HepG2 (cell line): ENCODE data around the gene TACC3. TPM values are rescaled to one million over a fixed set of nuclear protein-coding genes. Genes with fewer than 3 reads are reported as not detected.

Experiments used
- CENPT ChIP-seq: sonication (generic); formaldehyde crosslinking; IDR thresholded peaks from 2 replicates; pipeline ENCODE4 v1.8.0; 2022; ENCODE audit warnings: low read depth, mild to moderate bottlenecking, moderate library complexity, missing genetic modification reagents
- FOXC1 ChIP-seq: sonication (generic); formaldehyde crosslinking; IDR thresholded peaks from 2 replicates; pipeline ENCODE4 v1.8.0; 2022; ENCODE audit warnings: mild to moderate bottlenecking, missing genetic modification reagents, borderline replicate concordance
- HMG20B ChIP-seq: conservative IDR thresholded peaks from 2 replicates; pipeline ENCODE4 v1.6.1; 2016; ENCODE audit warnings: missing genetic modification reagents, missing compliant biosample characterization
- KLF13 ChIP-seq: sonication (generic); formaldehyde crosslinking; IDR thresholded peaks from 2 replicates; pipeline ENCODE4 v1.4.0; 2020; ENCODE audit warnings: mild to moderate bottlenecking, missing genetic modification reagents
- KLF16 ChIP-seq, 2 experiments: sonication (generic) in 1 of 2; formaldehyde crosslinking in 1 of 2; IDR thresholded peaks; 2 replicates each; pipeline versions ENCODE4 v1.6.1 to v1.8.0; 2016 to 2023; ENCODE audit warnings: missing genetic modification reagents in 2 of 2, missing compliant biosample characterization in 1 of 2
- MED1 ChIP-seq: sonication (generic); formaldehyde crosslinking; IDR thresholded peaks from 2 replicates; pipeline ENCODE4 v1.4.0; 2020; ENCODE audit warnings: missing genetic modification reagents
- MYC ChIP-seq: sonication (generic); formaldehyde crosslinking; IDR thresholded peaks from 2 replicates; pipeline ENCODE4 v1.9.0; 2021; ENCODE audit warnings: missing genetic modification reagents, borderline replicate concordance
- NR3C1 ChIP-seq: sonication (generic); formaldehyde crosslinking; IDR thresholded peaks from 2 replicates; pipeline ENCODE4 v1.4.0; 2020; ENCODE audit warnings: missing genetic modification reagents
- PCBP1 ChIP-seq: fragments of 200-400 bp; formaldehyde crosslinking; IDR thresholded peaks from 2 replicates; pipeline ENCODE4 v1.6.1; 2017; ENCODE audit warnings: mild to moderate bottlenecking, low read depth, low read length, borderline replicate concordance
- PHF21A ChIP-seq: sonication (generic); formaldehyde crosslinking; IDR thresholded peaks from 2 replicates; pipeline ENCODE4 v1.5.0; 2020; ENCODE audit warnings: mild to moderate bottlenecking, missing genetic modification reagents
- RBFOX2 ChIP-seq: fragments of 200-400 bp; formaldehyde crosslinking; IDR thresholded peaks from 2 replicates; pipeline ENCODE4 v1.6.1; 2017; ENCODE audit warnings: low read depth, mild to moderate bottlenecking, low read length
- ZBTB20 ChIP-seq: sonication (generic); formaldehyde crosslinking; IDR thresholded peaks from 2 replicates; pipeline ENCODE4 v1.8.1; 2023; ENCODE audit warnings: missing genetic modification reagents, low read depth, mild to moderate bottlenecking, borderline replicate concordance
- ZNF121 ChIP-seq: sonication (generic); formaldehyde crosslinking; IDR thresholded peaks from 2 replicates; pipeline ENCODE4 v1.5.0; 2020; ENCODE audit warnings: mild to moderate bottlenecking, missing genetic modification reagents
- ZNF253 ChIP-seq: sonication (generic); formaldehyde crosslinking; IDR thresholded peaks from 2 replicates; pipeline ENCODE4 v1.8.0; 2022; ENCODE audit warnings: mild to moderate bottlenecking, missing genetic modification reagents, borderline replicate concordance
- ZNF263 ChIP-seq: sonication (generic); formaldehyde crosslinking; IDR thresholded peaks from 2 replicates; pipeline ENCODE4 v1.4.0; 2020; ENCODE audit warnings: missing genetic modification reagents
- ZNF296 ChIP-seq: sonication (generic); formaldehyde crosslinking; conservative IDR thresholded peaks from 2 replicates; pipeline ENCODE4 v1.5.0; 2020; ENCODE audit warnings: mild to moderate bottlenecking, missing genetic modification reagents
- ZNF350 ChIP-seq: sonication (generic); formaldehyde crosslinking; IDR thresholded peaks from 2 replicates; pipeline ENCODE4 v1.4.0; 2020; ENCODE audit warnings: mild to moderate bottlenecking, low read depth, missing genetic modification reagents, borderline replicate concordance
- ZNF678 ChIP-seq: sonication (generic); formaldehyde crosslinking; IDR thresholded peaks from 2 replicates; pipeline ENCODE4 v1.4.0; 2020; ENCODE audit warnings: mild to moderate bottlenecking, missing genetic modification reagents
- polyA plus RNA-seq, 8 experiments: library from polyadenylated mRNA; depleted of rRNA in 3 of 8; stranded (reverse) in 7 of 8; unstranded in 1 of 8; fragments of >200 nt; fragmentation: Illumina TruSeq in 4 of 8; extraction: Trizol in 4 of 8; gene quantifications; 2 replicates each; pipeline versions ENCODE4 v1.2.1 to v1.2.3, GENCODE V29; 2011 to 2016; ENCODE audit warnings: low read depth in 4 of 8, missing spikeins in 1 of 8, mixed read lengths in 1 of 8; ENCODE audit not compliant: insufficient read depth in 1 of 8
- total RNA-seq, 5 experiments: library from RNA; depleted of rRNA; stranded (reverse); fragments of >200 nt; fragmentation: Illumina TruSeq; extraction: Trizol; gene quantifications; 2 replicates each; pipeline ENCODE4 v1.2.3, GENCODE V29; 2016; ENCODE audit warnings: low read depth in 1 of 5
- TF ChIP-seq, protein P1 (sequence below): sonication (generic); formaldehyde crosslinking; IDR thresholded peaks from 2 replicates; pipeline ENCODE4 v1.5.0; 2020; ENCODE audit warnings: missing genetic modification reagents
- TF ChIP-seq, protein P2 (sequence below): sonication (generic); formaldehyde crosslinking; conservative IDR thresholded peaks from 2 replicates; pipeline ENCODE4 v1.4.0; 2020; ENCODE audit warnings: missing genetic modification reagents
- TF ChIP-seq, protein P3 (sequence below): sonication (generic); formaldehyde crosslinking; IDR thresholded peaks from 2 replicates; pipeline ENCODE4 v1.4.0; 2020; ENCODE audit warnings: missing genetic modification reagents, mild to moderate bottlenecking, borderline replicate concordance
- TF ChIP-seq, protein P4 (sequence below): sonication (generic); formaldehyde crosslinking; conservative IDR thresholded peaks from 2 replicates; pipeline ENCODE4 v1.4.0; 2020; ENCODE audit warnings: missing genetic modification reagents
- TF ChIP-seq, protein P5 (sequence below): sonication (generic); formaldehyde crosslinking; IDR thresholded peaks from 2 replicates; pipeline ENCODE4 v1.5.0; 2020; ENCODE audit warnings: missing genetic modification reagents, mild to moderate bottlenecking, borderline replicate concordance

TACC3 gene
- total and polyA plus RNA-seq, 2 of the 13 experiments (the other 11 are each of a cell fraction or from before 2014, with no cell fraction given), result 20.3 to 21.2 TPM

DNA sequence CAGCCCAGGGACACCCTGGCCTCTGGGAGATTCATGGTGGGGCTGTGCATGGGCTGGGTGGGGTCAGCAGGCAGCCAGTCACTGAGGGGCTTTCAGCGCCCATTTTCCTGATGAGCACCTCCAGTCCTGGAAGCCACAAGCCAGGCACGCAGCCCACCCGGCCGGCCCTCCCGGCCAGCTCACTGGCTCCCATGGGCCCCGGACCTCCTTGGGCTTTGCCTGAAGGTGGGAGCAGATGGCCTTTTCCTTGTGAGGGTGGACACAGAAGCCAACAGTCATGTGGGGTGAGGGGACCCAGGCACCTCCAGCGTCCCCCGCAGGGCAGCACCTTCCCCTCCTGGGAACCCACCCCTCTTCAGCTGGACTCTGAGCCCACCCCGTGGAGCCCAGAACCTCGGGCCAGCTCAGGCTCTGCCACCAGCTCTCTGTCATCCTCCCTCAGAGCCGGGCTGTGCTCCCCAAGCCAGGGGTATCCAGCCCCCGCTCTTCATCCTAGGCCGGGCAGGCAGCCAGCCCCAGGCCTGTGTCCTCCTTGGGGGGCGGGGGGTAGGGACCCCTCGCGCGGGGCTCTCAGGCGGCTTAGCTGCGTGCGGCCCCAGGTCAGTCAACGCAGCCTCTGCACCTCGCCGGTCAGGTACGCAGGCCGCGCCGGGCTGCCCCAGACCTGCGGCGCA is 71.0 kb downstream of the TACC3 start (continued):
- TF ChIP-seq, protein P1, sequence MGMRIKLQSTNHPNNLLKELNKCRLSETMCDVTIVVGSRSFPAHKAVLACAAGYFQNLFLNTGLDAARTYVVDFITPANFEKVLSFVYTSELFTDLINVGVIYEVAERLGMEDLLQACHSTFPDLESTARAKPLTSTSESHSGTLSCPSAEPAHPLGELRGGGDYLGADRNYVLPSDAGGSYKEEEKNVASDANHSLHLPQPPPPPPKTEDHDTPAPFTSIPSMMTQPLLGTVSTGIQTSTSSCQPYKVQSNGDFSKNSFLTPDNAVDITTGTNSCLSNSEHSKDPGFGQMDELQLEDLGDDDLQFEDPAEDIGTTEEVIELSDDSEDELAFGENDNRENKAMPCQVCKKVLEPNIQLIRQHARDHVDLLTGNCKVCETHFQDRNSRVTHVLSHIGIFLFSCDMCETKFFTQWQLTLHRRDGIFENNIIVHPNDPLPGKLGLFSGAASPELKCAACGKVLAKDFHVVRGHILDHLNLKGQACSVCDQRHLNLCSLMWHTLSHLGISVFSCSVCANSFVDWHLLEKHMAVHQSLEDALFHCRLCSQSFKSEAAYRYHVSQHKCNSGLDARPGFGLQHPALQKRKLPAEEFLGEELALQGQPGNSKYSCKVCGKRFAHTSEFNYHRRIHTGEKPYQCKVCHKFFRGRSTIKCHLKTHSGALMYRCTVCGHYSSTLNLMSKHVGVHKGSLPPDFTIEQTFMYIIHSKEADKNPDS (CRISPR knock-in tag), result 0 out of 2 replicates have a peak, but pooled peaks have one; percentile 23
- peak; percentile 30; the same call in 1 of the 2 replicates for TF ChIP-seq ZNF350 (CRISPR knock-in tag)
- no peak for TF ChIP-seq CENPT (CRISPR knock-in tag)
- 0 out of 2 replicates have a peak, but pooled peaks have one; percentile 39 for TF ChIP-seq KLF13 (CRISPR knock-in tag)
- 0 out of 2 replicates have a peak, but pooled peaks have one; percentile 34 for TF ChIP-seq ZNF678 (CRISPR knock-in tag)
- peak; percentile 35; the same call in 1 of the 2 replicates for TF ChIP-seq MYC (CRISPR knock-in tag)
- 0 out of 2 replicates have a peak, but pooled peaks have one; percentile 16 for TF ChIP-seq FOXC1 (CRISPR knock-in tag)
- peak in 1 of 2 experiments; percentile 37; a peak in 1 of 4 replicates for TF ChIP-seq KLF16 (CRISPR knock-in tag; IDR thresholded peaks at IDR 0.05)
- TF ChIP-seq ZNF263 (CRISPR knock-in tag), result peak; percentile 96
- 0 out of 2 replicates have a peak, but pooled peaks have one; percentile 59 for TF ChIP-seq ZNF253 (CRISPR knock-in tag)
- TF ChIP-seq MED1, result 0 out of 2 replicates have a peak, but pooled peaks have one; percentile 6
- peak; percentile 30; the same call in 1 of the 2 replicates for TF ChIP-seq PHF21A (CRISPR knock-in tag)
- 0 out of 2 replicates have a peak, but pooled peaks have one; percentile 1 for TF ChIP-seq RBFOX2
- TF ChIP-seq, protein P2, sequence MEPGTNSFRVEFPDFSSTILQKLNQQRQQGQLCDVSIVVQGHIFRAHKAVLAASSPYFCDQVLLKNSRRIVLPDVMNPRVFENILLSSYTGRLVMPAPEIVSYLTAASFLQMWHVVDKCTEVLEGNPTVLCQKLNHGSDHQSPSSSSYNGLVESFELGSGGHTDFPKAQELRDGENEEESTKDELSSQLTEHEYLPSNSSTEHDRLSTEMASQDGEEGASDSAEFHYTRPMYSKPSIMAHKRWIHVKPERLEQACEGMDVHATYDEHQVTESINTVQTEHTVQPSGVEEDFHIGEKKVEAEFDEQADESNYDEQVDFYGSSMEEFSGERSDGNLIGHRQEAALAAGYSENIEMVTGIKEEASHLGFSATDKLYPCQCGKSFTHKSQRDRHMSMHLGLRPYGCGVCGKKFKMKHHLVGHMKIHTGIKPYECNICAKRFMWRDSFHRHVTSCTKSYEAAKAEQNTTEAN, result no peak
- no peak for TF ChIP-seq ZBTB20 (CRISPR knock-in tag)
- TF ChIP-seq NR3C1, result no peak
- TF ChIP-seq, protein P3, sequence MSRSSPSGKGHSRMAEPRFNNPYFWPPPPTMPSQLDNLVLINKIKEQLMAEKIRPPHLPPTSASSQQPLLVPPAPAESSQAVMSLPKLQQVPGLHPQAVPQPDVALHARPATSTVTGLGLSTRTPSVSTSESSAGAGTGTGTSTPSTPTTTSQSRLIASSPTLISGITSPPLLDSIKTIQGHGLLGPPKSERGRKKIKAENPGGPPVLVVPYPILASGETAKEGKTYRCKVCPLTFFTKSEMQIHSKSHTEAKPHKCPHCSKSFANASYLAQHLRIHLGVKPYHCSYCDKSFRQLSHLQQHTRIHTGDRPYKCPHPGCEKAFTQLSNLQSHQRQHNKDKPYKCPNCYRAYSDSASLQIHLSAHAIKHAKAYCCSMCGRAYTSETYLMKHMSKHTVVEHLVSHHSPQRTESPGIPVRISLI (CRISPR knock-in tag), result 0 out of 2 replicates have a peak, but pooled peaks have one; percentile 29
- no peak for TF ChIP-seq HMG20B (CRISPR knock-in tag)
- TF ChIP-seq, protein P4, sequence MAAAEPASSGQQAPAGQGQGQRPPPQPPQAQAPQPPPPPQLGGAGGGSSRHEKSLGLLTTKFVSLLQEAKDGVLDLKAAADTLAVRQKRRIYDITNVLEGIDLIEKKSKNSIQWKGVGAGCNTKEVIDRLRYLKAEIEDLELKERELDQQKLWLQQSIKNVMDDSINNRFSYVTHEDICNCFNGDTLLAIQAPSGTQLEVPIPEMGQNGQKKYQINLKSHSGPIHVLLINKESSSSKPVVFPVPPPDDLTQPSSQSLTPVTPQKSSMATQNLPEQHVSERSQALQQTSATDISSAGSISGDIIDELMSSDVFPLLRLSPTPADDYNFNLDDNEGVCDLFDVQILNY (CRISPR knock-in tag), result 0 out of 2 replicates have a peak, but pooled peaks have one; percentile 25
- TF ChIP-seq PCBP1, result 0 out of 2 replicates have a peak, but pooled peaks have one; percentile 18
- TF ChIP-seq, protein P5, sequence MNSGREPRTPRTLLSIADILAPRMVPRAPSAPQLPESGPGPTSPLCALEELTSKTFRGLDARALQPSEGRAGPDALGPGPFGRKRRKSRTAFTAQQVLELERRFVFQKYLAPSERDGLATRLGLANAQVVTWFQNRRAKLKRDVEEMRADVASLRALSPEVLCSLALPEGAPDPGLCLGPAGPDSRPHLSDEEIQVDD (CRISPR knock-in tag), result 0 out of 2 replicates have a peak, but pooled peaks have one; percentile 27
- TF ChIP-seq ZNF121 (CRISPR knock-in tag), result 0 out of 2 replicates have a peak, but pooled peaks have one; percentile 14
- 0 out of 2 replicates have a peak, but pooled peaks have one; percentile 40 for TF ChIP-seq ZNF296 (CRISPR knock-in tag)
